DMS153 (cell line): ENCODE measurements around the gene TMC3.
"Not testable (repeated sequence)": the region's sequence is repeated elsewhere in the genome, so short reads cannot be mapped to it uniquely, and the experiment has no call there.

Experiments
- DNase-seq: peaks from one replicate; lab custom pipeline; 2025; lab: John Stamatoyannopoulos, UW

TMC3 gene

GRCh38 chr15:81384891-81385720, 11.1 kb upstream of the TMC3 start:
- no peak for DNase-seq

GRCh38 chr15:81381720-81382119, 7.7 kb upstream of the TMC3 start:
- DNase-seq, result no peak

GRCh38 chr15:81380668-81381067, 6.7 kb upstream of the TMC3 start:
- DNase-seq, result no peak

GRCh38 chr15:81380203-81380602, 6.2 kb upstream of the TMC3 start:
- no peak for DNase-seq

GRCh38 chr15:81379269-81379668, 5.3 kb upstream of the TMC3 start:
- DNase-seq, result no peak

GRCh38 chr15:81378443-81378842, 4.4 kb upstream of the TMC3 start:
- DNase-seq, result no peak

GRCh38 chr15:81377871-81378270, 3.9 kb upstream of the TMC3 start:
- DNase-seq, result no peak

- DNase-seq, result no peak
Measured at GRCh38 chr15:81376231-81376630, 2.2 kb upstream of the TMC3 start.

GRCh38 chr15:81375461-81375860, 1.4 kb upstream of the TMC3 start:
- DNase-seq, result no peak

GRCh38 chr15:81373176-81373575, 837 bp downstream of the TMC3 start:
- DNase-seq, result no peak

GRCh38 chr15:81372575-81372974, 1.4 kb downstream of the TMC3 start:
- no peak for DNase-seq

- no peak for DNase-seq
Measured at GRCh38 chr15:81363718-81364500, 10.1 kb downstream of the TMC3 start.

GRCh38 chr15:81363276-81363675, 10.7 kb downstream of the TMC3 start:
- no peak for DNase-seq

- no peak for DNase-seq
Measured at GRCh38 chr15:81362790-81363189, 11.2 kb downstream of the TMC3 start.

GRCh38 chr15:81361891-81362290, 12.1 kb downstream of the TMC3 start:
- no peak for DNase-seq

GRCh38 chr15:81360491-81360890, 13.5 kb downstream of the TMC3 start:
- no peak for DNase-seq

GRCh38 chr15:81358248-81358647, 15.8 kb downstream of the TMC3 start:
- DNase-seq, result no peak

GRCh38 chr15:81357180-81357686, 16.8 kb downstream of the TMC3 start:
- no peak for DNase-seq

- DNase-seq, result no peak
Measured at GRCh38 chr15:81356252-81356651, 17.8 kb downstream of the TMC3 start.

- no peak for DNase-seq
Measured at GRCh38 chr15:81351651-81352050, 22.4 kb downstream of the TMC3 start.

- no peak for DNase-seq
Measured at GRCh38 chr15:81349271-81349670, 24.7 kb downstream of the TMC3 start.

GRCh38 chr15:81348691-81349090, 25.3 kb downstream of the TMC3 start:
- DNase-seq, result not testable (repeated sequence)

GRCh38 chr15:81347910-81348309, 26.1 kb downstream of the TMC3 start:
- DNase-seq, result no peak
